ENCODE measurements around the gene TNFAIP8L2. TPM values are rescaled to one million over a fixed set of nuclear protein-coding genes. Genes with fewer than 3 reads are reported as not detected.
"Not testable (repeated sequence)": the region's sequence is repeated elsewhere in the genome, so short reads cannot be mapped to it uniquely, and the experiment has no call there.

TNFAIP8L2 gene
- total RNA-seq, 1 donor from 2014 or later, result not detected

DNA sequence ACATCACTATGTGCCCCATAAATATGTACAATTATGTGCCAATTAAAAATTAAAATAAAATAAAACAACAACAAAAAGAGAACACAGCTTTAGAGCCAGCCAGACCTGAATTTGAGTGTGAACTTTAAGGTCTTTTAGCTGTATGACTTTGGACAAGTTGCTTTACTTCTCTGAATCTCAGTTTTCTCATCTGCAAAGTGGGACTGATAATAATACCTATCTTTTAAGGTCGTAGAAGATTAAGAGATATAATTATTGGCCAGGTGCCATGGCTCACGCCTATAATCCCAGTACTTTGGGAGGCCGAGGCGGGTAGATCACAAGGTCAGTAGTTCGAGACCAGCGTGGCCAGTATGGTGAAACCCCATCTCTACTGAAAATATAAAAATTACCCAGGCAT is 36.9 kb downstream of the TNFAIP8L2 start:
- no peak for ATAC-seq

- ATAC-seq, result no peak
Observed at GRCh38 chr1:151193856-151194255, 37.4 kb downstream of the TNFAIP8L2 start.

GRCh38 chr1:151194894-151195594 is 38.6 kb downstream of the TNFAIP8L2 start:
- ATAC-seq, result peak; percentile 85

GRCh38 chr1:151196292-151196800 is 39.9 kb downstream of the TNFAIP8L2 start:
- no peak for ATAC-seq

DNA sequence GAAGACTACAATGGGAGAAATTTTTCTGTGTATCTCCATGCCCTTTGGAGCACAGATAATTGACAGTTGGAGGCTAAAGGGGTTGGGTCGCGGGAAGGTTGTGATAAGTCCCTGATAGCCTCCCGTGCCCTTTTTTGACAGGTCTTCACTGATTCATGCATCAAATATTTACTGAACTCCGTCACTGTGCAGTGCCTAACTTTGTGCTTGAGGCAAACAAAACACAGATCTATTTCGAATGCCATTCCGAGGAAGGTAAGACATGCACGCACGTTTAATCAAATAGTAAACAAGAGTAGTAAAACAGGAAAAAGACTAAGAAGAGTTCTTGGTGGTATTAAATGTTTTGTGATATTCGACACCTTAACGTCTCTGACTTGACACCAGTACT is 41.4 kb downstream of the TNFAIP8L2 start:
- peak; percentile 6 for ATAC-seq

DNA sequence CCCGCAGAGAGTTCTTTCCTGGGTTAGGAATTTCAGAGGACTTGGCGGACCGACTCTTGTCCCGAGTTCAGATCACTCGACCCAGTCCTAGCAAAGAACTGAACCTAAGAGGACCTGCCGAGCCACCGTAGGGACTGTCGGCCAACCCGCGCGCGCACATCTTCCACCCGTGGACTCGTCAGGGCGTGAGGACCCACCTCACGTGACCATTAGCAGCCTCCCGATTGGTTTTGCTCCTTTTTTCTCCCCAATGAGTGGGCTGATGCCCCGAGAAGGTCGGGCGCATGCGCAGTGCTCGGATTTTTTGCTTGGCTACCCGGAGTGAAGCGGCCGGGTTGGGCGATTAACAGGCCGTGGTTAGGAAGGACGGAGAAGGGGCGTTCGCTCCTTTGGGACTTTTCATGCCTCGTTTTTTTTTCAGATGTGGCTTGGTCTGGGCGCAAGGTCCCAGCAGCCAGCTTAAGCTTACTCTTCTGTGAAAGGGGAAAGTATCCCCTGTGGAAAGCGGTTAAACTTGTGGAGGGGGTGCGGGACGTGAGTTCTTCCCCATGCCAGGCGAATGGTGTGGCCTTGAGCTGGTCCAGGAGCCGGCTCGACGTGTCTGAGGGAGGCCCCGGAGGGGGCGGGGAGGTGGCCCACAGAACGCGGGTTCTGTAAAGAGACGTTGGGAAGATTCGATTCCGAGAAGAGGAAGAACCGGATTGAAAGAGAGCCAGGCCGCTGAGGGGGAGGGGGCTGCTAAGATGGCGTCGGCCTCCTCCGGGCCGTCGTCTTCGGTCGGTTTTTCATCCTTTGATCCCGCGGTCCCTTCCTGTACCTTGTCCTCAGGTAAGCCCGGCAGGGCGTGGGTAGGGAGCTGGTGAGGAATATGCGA is 42.0 kb downstream of the TNFAIP8L2 start, which contains the start of gene PIP5K1A:
PIP5K1A (plus strand) TSS at position 299 of the 874 bp plus-strand sequence; CDS start at position 744, 445 bp downstream.
- peak; percentile 87 for ATAC-seq

GRCh38 chr1:151199873-151200581 is 43.6 kb downstream of the TNFAIP8L2 start:
- ATAC-seq, result no peak

GRCh38 chr1:151205381-151205965 is 49.0 kb downstream of the TNFAIP8L2 start:
- not testable (repeated sequence) for ATAC-seq

Other genes with a start within 250 kb of the TNFAIP8L2 start
- gene SETDB1, start 230.3 kb upstream of the TNFAIP8L2 start, total RNA-seq, result 24.3 TPM
- gene CERS2, start 181.8 kb upstream of the TNFAIP8L2 start, total RNA-seq, result 49.8 TPM
- gene ANXA9, start 174.4 kb upstream of the TNFAIP8L2 start, total RNA-seq, result 0.40 TPM
- gene MINDY1, start 149.7 kb upstream of the TNFAIP8L2 start, total RNA-seq, result 33.4 TPM
- gene PRUNE1, start 148.2 kb upstream of the TNFAIP8L2 start, total RNA-seq, result 14.3 TPM
- 55.8 TPM for gene BNIPL, start 120.1 kb upstream of the TNFAIP8L2 start, total RNA-seq
- 1.3 TPM for gene C1orf56, start 108.9 kb upstream of the TNFAIP8L2 start, total RNA-seq
- gene CDC42SE1, start 97.0 kb upstream of the TNFAIP8L2 start, total RNA-seq, result 118 TPM
- gene MLLT11, start 96.3 kb upstream of the TNFAIP8L2 start, total RNA-seq, result 0.80 TPM
- gene GABPB2, start 85.9 kb upstream of the TNFAIP8L2 start, total RNA-seq, result 10.6 TPM
- 0.88 TPM for gene SEMA6C, start 10.0 kb upstream of the TNFAIP8L2 start, total RNA-seq
- 5.0 TPM for gene LYSMD1, start 9.3 kb downstream of the TNFAIP8L2 start, total RNA-seq
- gene SCNM1, start 9.5 kb downstream of the TNFAIP8L2 start, total RNA-seq, result 30.6 TPM
- gene TMOD4, start 19.3 kb downstream of the TNFAIP8L2 start, total RNA-seq, result not detected
- 28.2 TPM for gene VPS72, start 33.5 kb downstream of the TNFAIP8L2 start, total RNA-seq
- 28.2 TPM for gene PIP5K1A, start 41.9 kb downstream of the TNFAIP8L2 start, total RNA-seq
- gene PSMD4, start 98.1 kb downstream of the TNFAIP8L2 start, total RNA-seq, result 126 TPM
- 12.6 TPM for gene ZNF687, start 125.7 kb downstream of the TNFAIP8L2 start, total RNA-seq
- gene PI4KB, start 170.8 kb downstream of the TNFAIP8L2 start, total RNA-seq, result 34.7 TPM
- gene RFX5, start 190.6 kb downstream of the TNFAIP8L2 start, total RNA-seq, result 21.9 TPM
- gene SELENBP1, start 216.1 kb downstream of the TNFAIP8L2 start, total RNA-seq, result 14.0 TPM
- 178 TPM for gene PSMB4, start 242.9 kb downstream of the TNFAIP8L2 start, total RNA-seq

Data from esophagus mucosa (tissue), 1 donor.